Gastrocnemius medialis (tissue), 4 donors: ENCODE data around the gene R3HDM2.

Experiments
- POLR2A ChIP-seq, 2 donors: fragments of 450-650 bp; IDR thresholded peaks; one replicate each; pipeline ENCODE4 v1.6.1; 2017; ENCODE audit warnings: antibody characterized with exemption in 2 of 2, mild to moderate bottlenecking in 2 of 2, moderate library complexity in 2 of 2
- TF ChIP-seq, protein P1 (sequence below), 5 experiments: fragments of 450-650 bp in 3 of 5; fragments of 200-600 bp in 2 of 5; sonication (generic) in 2 of 5; IDR thresholded peaks in 4 of 5; conservative IDR thresholded peaks in 1 of 5; 1 replicate in 4 of 5; 2 replicates in 1 of 5; pipeline ENCODE4 v1.5.1; 2016 to 2019; ENCODE audit warnings: antibody characterized with exemption in 5 of 5, mild to moderate bottlenecking in 3 of 5, moderate library complexity in 3 of 5

DNA sequence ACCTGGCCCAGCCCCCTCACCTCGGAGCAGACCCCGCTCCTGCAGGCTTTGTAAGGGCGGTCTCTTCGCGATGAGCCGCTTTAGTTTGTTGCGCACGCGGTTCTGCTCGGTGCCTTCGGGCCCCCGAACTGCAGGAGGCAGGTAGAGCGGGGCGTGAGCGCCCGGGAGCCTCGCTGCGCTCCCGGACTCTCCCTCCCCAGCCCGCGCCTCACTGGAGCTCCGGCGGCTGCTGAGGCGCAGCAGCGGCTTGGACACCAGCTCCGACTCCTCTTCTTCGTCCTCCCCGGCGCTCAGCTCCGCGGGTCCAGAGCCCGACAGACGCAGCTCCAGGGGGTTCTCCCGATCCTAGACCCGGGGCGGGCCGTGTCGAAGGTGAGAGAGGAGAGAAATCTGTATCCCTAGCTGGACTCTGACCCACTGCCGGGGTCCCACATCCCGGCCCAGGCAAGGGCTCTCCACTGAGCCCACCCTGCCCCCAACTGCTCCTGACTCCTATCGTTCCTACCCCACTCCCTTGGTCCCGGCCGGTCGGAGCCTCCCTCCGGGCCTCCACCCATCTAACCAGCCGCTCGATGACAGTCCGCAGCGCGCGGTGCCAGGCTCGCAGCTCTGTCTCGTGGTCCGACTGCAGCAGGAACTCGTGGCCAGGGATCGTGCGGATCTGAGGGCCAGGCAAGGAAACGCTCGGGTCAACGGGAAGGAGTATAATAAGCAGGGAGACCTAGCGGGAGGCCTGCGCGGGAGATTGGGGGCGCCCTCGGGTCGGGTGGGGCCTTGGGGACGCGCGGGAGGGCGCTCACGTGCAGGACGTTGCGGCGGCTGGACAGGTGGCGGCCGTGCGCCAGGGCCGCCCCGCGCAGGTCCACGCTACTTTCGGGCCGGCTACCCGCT lies 44.7 kb upstream of the R3HDM2 start:
- TF ChIP-seq, protein P1, sequence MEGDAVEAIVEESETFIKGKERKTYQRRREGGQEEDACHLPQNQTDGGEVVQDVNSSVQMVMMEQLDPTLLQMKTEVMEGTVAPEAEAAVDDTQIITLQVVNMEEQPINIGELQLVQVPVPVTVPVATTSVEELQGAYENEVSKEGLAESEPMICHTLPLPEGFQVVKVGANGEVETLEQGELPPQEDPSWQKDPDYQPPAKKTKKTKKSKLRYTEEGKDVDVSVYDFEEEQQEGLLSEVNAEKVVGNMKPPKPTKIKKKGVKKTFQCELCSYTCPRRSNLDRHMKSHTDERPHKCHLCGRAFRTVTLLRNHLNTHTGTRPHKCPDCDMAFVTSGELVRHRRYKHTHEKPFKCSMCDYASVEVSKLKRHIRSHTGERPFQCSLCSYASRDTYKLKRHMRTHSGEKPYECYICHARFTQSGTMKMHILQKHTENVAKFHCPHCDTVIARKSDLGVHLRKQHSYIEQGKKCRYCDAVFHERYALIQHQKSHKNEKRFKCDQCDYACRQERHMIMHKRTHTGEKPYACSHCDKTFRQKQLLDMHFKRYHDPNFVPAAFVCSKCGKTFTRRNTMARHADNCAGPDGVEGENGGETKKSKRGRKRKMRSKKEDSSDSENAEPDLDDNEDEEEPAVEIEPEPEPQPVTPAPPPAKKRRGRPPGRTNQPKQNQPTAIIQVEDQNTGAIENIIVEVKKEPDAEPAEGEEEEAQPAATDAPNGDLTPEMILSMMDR (IDR thresholded peaks at IDR 0.05 in 4 of 5, conservative IDR thresholded peaks at IDR 0.05 in 1 of 5) = no peak
- no peak for TF ChIP-seq POLR2A (IDR thresholded peaks at IDR 0.05)
